ENCODE measurements around the gene RILPL2.

GRCh38 chr12:123475246-123475703 lies 38.8 kb upstream of the RILPL2 start:
- no peak for TF ChIP-seq POLR2AphosphoS5 (IDR thresholded peaks at IDR 0.05)
- no peak for TF ChIP-seq CTCF (IDR thresholded peaks at IDR 0.05)
- no peak for TF ChIP-seq POLR2A (IDR thresholded peaks at IDR 0.05)

Measured in prostate gland (tissue), 2 donors.